ENCODE results near the gene SLC11A1. TPM values are rescaled to one million over a fixed set of nuclear protein-coding genes. Genes with fewer than 3 reads are reported as not detected.

Gene SLC11A1
- total RNA-seq, 4 donors from 2014 or later: 19.0 to 213 (median 52.9) TPM

GRCh38 chr2:218386505-218387368 lies 4.7 kb downstream of the SLC11A1 start:
- Histone ChIP-seq H3K27ac (peak overlapping the region in 2 of 4 donors; percentile 44 to 67), H3K27me3 (no peaks in the 10 kb centered on the region), H3K36me3 (no peaks in the 10 kb centered on the region), H3K4me3 (peak overlapping the region in 2 of 4 donors; percentile 26 to 48), H3K4me1 (peaks cover 0 to 11% (median 0%) of the 10 kb centered on the region in 4 donors), H3K9me3 (no peaks in the 10 kb centered on the region)
- DNase-seq (ENCODE audit: low spot score in 2 of 2): no peak
- 65 to 67% methylated on average over 20 to 23 of the region's 23 CpGs for WGBS, 2 donors
- TF ChIP-seq, protein P1, sequence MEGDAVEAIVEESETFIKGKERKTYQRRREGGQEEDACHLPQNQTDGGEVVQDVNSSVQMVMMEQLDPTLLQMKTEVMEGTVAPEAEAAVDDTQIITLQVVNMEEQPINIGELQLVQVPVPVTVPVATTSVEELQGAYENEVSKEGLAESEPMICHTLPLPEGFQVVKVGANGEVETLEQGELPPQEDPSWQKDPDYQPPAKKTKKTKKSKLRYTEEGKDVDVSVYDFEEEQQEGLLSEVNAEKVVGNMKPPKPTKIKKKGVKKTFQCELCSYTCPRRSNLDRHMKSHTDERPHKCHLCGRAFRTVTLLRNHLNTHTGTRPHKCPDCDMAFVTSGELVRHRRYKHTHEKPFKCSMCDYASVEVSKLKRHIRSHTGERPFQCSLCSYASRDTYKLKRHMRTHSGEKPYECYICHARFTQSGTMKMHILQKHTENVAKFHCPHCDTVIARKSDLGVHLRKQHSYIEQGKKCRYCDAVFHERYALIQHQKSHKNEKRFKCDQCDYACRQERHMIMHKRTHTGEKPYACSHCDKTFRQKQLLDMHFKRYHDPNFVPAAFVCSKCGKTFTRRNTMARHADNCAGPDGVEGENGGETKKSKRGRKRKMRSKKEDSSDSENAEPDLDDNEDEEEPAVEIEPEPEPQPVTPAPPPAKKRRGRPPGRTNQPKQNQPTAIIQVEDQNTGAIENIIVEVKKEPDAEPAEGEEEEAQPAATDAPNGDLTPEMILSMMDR (IDR thresholded peaks at IDR 0.05): no peak
- peak in 1 of 2 donors; percentile 3 for TF ChIP-seq EP300 (IDR thresholded peaks at IDR 0.05)
- no peak for TF ChIP-seq POLR2A (IDR thresholded peaks at IDR 0.05)

GRCh38 chr2:218387369-218388194 lies 5.5 kb downstream of the SLC11A1 start:
- no peaks in the 10 kb centered on the region for H3K36me3 ChIP-seq
- H3K9me3 ChIP-seq: no peaks in the 10 kb centered on the region
- WGBS, 2 donors: 8 to 14% methylated on average over 31 to 35 of the region's 38 CpGs
- peak overlapping the region; percentile 15 to 67 (median 50) for H3K27ac ChIP-seq
- TF ChIP-seq, protein P1 (IDR thresholded peaks at IDR 0.05): peak in 1 of 5 experiments; percentile 17
- TF ChIP-seq POLR2A (IDR thresholded peaks at IDR 0.05): peak in 1 of 2 donors; percentile 25
- TF ChIP-seq EP300 (IDR thresholded peaks at IDR 0.05): peak in 1 of 2 donors; percentile 19
- no peaks in the 10 kb centered on the region for H3K27me3 ChIP-seq
- DNase-seq (ENCODE audit: low spot score in 2 of 2): no peak
- peak overlapping the region; percentile 20 to 48 (median 28) for H3K4me3 ChIP-seq
- peaks cover 0 to 11% (median 0%) of the 10 kb centered on the region in 4 donors for H3K4me1 ChIP-seq

GRCh38 chr2:218389333-218390150 lies 7.5 kb downstream of the SLC11A1 start:
- Histone ChIP-seq H3K27me3 (no peaks in the 10 kb centered on the region), H3K36me3 (no peaks in the 10 kb centered on the region), H3K9me3 (no peaks in the 10 kb centered on the region), H3K4me3 (no peak overlapping the region), H3K4me1 (peaks cover 0 to 11% (median 0%) of the 10 kb centered on the region in 4 donors), H3K27ac (no peak overlapping the region)
- no peak for TF ChIP-seq EP300 (IDR thresholded peaks at IDR 0.05)
- TF ChIP-seq POLR2A (IDR thresholded peaks at IDR 0.05): no peak
- TF ChIP-seq, protein P1 (IDR thresholded peaks at IDR 0.05): no peak
- DNase-seq (ENCODE audit: low spot score in 2 of 2): no peak
- 93% methylated on average over 17 of the region's 17 CpGs for WGBS, 2 donors

DNA sequence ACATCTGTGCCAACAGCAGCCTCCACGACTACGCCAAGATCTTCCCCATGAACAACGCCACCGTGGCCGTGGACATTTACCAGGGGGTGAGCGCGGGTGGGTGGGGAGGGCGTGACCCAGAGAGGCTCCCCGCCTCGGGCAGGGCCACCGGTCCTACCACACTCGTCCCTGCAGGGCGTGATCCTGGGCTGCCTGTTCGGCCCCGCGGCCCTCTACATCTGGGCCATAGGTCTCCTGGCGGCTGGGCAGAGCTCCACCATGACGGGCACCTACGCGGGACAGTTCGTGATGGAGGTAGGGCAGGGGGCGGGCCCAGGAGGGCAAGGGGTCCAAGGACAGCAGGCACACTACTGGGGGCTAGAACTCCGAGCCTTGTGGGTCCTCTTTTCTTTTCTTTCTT lies 9.1 kb downstream of the SLC11A1 start:
- no peak overlapping the region for H3K27ac ChIP-seq
- no peaks in the 10 kb centered on the region for H3K36me3 ChIP-seq
- peaks cover 0 to 24% (median 10%) of the 10 kb centered on the region in 4 donors for H3K4me1 ChIP-seq
- WGBS, 2 donors: 88 to 93% methylated on average over 22 to 23 of the region's 23 CpGs
- TF ChIP-seq POLR2A (IDR thresholded peaks at IDR 0.05): no peak
- TF ChIP-seq EP300 (IDR thresholded peaks at IDR 0.05): no peak
- TF ChIP-seq, protein P1 (IDR thresholded peaks at IDR 0.05): no peak
- H3K27me3 ChIP-seq: no peaks in the 10 kb centered on the region
- H3K4me3 ChIP-seq: no peak overlapping the region
- no peak for DNase-seq (ENCODE audit: low spot score in 2 of 2)
- no peaks in the 10 kb centered on the region for H3K9me3 ChIP-seq

All from tibial nerve (tissue), 4 donors.